Activated gamma-delta T cell (primary cell): ENCODE results near the gene ADGRF1.

ENCODE experiments used
- DNase-seq: peaks from one replicate; lab custom pipeline; 2025; lab: John Stamatoyannopoulos, UW

Gene ADGRF1

GRCh38 chr6:46979206-46979605, 62.9 kb downstream of the ADGRF1 start:
- DNase-seq = no peak

GRCh38 chr6:46974786-46975185, 67.3 kb downstream of the ADGRF1 start:
- DNase-seq = no peak

GRCh38 chr6:46973029-46973428, 69.1 kb downstream of the ADGRF1 start:
- no peak for DNase-seq

GRCh38 chr6:46972531-46972930, 69.6 kb downstream of the ADGRF1 start:
- no peak for DNase-seq

GRCh38 chr6:46969206-46969605, 72.9 kb downstream of the ADGRF1 start:
- no peak for DNase-seq

- DNase-seq = no peak
Measured at GRCh38 chr6:46967826-46968349, 74.2 kb downstream of the ADGRF1 start.

- no peak for DNase-seq
Measured at GRCh38 chr6:46964716-46965519, 77.2 kb downstream of the ADGRF1 start.

- DNase-seq = no peak
Measured at GRCh38 chr6:46963626-46964025, 78.5 kb downstream of the ADGRF1 start.

GRCh38 chr6:46963039-46963438, 79.1 kb downstream of the ADGRF1 start:
- DNase-seq = no peak

- DNase-seq = no peak
Measured at GRCh38 chr6:46961711-46962110, 80.4 kb downstream of the ADGRF1 start.

GRCh38 chr6:46961232-46961631, 80.9 kb downstream of the ADGRF1 start:
- no peak for DNase-seq

- DNase-seq = no peak
Measured at GRCh38 chr6:46959419-46959818, 82.7 kb downstream of the ADGRF1 start.

GRCh38 chr6:46956409-46956808, 85.7 kb downstream of the ADGRF1 start:
- no peak for DNase-seq

GRCh38 chr6:46954837-46955451, 87.2 kb downstream of the ADGRF1 start:
- no peak for DNase-seq

- DNase-seq = no peak
Measured at GRCh38 chr6:46953921-46954320, 88.2 kb downstream of the ADGRF1 start.

GRCh38 chr6:46949632-46950280, 92.4 kb downstream of the ADGRF1 start:
- DNase-seq = no peak

- DNase-seq = no peak
Measured at GRCh38 chr6:46948699-46949098, 93.4 kb downstream of the ADGRF1 start.
